PFSK-1 (cell line): ENCODE results near the gene TXNDC9.

ENCODE experiments used
- FOXP2 ChIP-seq: optimal IDR thresholded peaks from 2 replicates; pipeline ENCODE3; 2011; ENCODE audit warnings: borderline replicate concordance, control low read depth, inconsistent platforms; ENCODE audit not compliant: insufficient read depth; ENCODE audit errors: extremely low read length, extremely low read depth
- POLR2AphosphoS5 ChIP-seq: IDR thresholded peaks from 2 replicates; pipeline ENCODE4 v1.6.1; 2012; ENCODE audit warnings: low read depth, mild to moderate bottlenecking, control low read depth, low read length, moderate library complexity
- REST ChIP-seq, 2 experiments: IDR thresholded peaks; 2 replicates each; pipeline versions ENCODE4 v1.6.1 to v1.8.0; 2011 to 2012; ENCODE audit warnings: low read depth in 2 of 2, low read length in 2 of 2, control low read depth in 1 of 2, inconsistent platforms in 1 of 2, mild to moderate bottlenecking in 1 of 2, moderate library complexity in 1 of 2; ENCODE audit not compliant: insufficient read depth in 1 of 2
- SIN3A ChIP-seq: IDR thresholded peaks from 2 replicates; pipeline ENCODE4 v1.6.1; 2012; ENCODE audit warnings: mild to moderate bottlenecking, low read length, moderate library complexity, borderline replicate concordance; ENCODE audit not compliant: insufficient read depth
- TAF1 ChIP-seq: IDR thresholded peaks from 2 replicates; pipeline ENCODE4 v1.6.1; 2012; ENCODE audit warnings: low read length, control low read depth, borderline replicate concordance; ENCODE audit not compliant: insufficient read depth

Gene TXNDC9

GRCh38 chr2:99354070-99354469 lies 17.9 kb upstream of the TXNDC9 start:
- TF ChIP-seq REST (IDR thresholded peaks at IDR 0.05; ENCODE audit: insufficient read depth in 1 of 2, low read depth in 2 of 2, low read length in 2 of 2): no peak
- no peak for TF ChIP-seq TAF1
- no peak for TF ChIP-seq FOXP2
- no peak for TF ChIP-seq POLR2AphosphoS5
- TF ChIP-seq SIN3A: no peak

DNA sequence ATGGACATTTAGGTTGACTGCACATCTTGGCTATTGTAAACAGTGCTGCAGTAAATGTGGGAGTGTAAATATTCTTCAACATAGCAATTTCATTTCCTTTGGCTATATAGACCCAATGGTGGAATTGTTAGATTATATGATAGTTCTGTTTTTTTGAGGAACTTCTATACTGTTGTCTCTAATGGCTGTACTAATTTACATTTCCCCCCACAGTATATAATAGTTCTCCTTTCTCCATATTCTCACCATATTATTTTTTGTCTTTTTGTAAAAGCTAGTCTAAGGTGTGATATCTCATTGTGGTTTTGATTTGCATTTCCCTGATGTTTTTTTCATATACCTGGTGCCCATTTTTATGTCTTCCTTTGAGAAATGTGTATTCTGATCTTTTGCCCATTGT lies 14.1 kb upstream of the TXNDC9 start:
- TF ChIP-seq FOXP2: no peak

DNA sequence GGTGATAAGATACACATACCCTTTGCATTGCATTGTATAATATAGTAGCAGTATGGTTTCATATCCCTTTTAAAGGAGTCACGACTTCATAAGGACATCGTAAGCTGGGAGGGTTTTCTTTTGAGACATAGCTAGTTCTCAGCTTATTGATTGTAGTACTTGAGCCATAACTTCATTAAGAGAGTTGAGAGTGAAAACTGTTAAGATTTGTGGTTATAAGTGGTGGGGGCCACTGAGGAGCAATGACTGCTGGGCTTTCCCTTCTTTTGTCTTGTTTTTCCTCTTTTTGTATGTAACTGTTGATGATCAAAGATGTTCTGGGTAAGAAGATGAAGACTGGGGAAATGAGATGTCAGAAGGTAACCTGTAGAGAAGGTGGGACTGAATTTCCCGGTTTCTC lies 12.0 kb upstream of the TXNDC9 start:
- no peak for TF ChIP-seq FOXP2
- TF ChIP-seq REST (IDR thresholded peaks at IDR 0.05; ENCODE audit: insufficient read depth in 1 of 2, low read depth in 2 of 2, low read length in 2 of 2): no peak
- TF ChIP-seq POLR2AphosphoS5: no peak
- no peak for TF ChIP-seq SIN3A
- TF ChIP-seq TAF1: no peak

GRCh38 chr2:99346218-99346617 lies 10.1 kb upstream of the TXNDC9 start:
- TF ChIP-seq SIN3A (no peak), POLR2AphosphoS5 (no peak), TAF1 (no peak), FOXP2 (no peak), REST (IDR thresholded peaks at IDR 0.05; ENCODE audit: insufficient read depth in 1 of 2, low read depth in 2 of 2, low read length in 2 of 2) (no peak)

GRCh38 chr2:99342536-99342935 lies 6.4 kb upstream of the TXNDC9 start:
- TF ChIP-seq REST (IDR thresholded peaks at IDR 0.05; ENCODE audit: insufficient read depth in 1 of 2, low read depth in 2 of 2, low read length in 2 of 2) (no peak), FOXP2 (no peak), SIN3A (no peak), POLR2AphosphoS5 (no peak), TAF1 (no peak)
